Hepatocyte (in vitro differentiated cells): ENCODE results near the gene GPR142.

ENCODE experiments used
- CTCF ChIP-seq: fragments of 200-600 bp; sonication (generic); IDR thresholded peaks from 2 replicates; pipeline ENCODE4 v1.5.1; 2016; ENCODE audit warnings: antibody characterized with exemption, mild to moderate bottlenecking; ENCODE audit not compliant: poor library complexity
- EZH2 ChIP-seq: fragments of 200-600 bp; sonication (generic); IDR thresholded peaks from 2 replicates; pipeline ENCODE4 v1.6.1; 2016; ENCODE audit warnings: antibody characterized with exemption, mild to moderate bottlenecking, borderline replicate concordance
- EZH2phosphoT487 ChIP-seq: fragments of 200-600 bp; sonication (generic); IDR thresholded peaks from one replicate; pipeline ENCODE4 v1.6.1; 2018; ENCODE audit warnings: antibody characterized with exemption, mild to moderate bottlenecking, low read depth, moderate library complexity; ENCODE audit not compliant: unreplicated experiment, severe bottlenecking

GRCh38 chr17:74344658-74345057 is 22.6 kb upstream of the GPR142 start:
- TF ChIP-seq CTCF (no peak), EZH2phosphoT487 (no peak), EZH2 (no peak)
